Measurements from ENCODE around the gene SSH3.

DNA sequence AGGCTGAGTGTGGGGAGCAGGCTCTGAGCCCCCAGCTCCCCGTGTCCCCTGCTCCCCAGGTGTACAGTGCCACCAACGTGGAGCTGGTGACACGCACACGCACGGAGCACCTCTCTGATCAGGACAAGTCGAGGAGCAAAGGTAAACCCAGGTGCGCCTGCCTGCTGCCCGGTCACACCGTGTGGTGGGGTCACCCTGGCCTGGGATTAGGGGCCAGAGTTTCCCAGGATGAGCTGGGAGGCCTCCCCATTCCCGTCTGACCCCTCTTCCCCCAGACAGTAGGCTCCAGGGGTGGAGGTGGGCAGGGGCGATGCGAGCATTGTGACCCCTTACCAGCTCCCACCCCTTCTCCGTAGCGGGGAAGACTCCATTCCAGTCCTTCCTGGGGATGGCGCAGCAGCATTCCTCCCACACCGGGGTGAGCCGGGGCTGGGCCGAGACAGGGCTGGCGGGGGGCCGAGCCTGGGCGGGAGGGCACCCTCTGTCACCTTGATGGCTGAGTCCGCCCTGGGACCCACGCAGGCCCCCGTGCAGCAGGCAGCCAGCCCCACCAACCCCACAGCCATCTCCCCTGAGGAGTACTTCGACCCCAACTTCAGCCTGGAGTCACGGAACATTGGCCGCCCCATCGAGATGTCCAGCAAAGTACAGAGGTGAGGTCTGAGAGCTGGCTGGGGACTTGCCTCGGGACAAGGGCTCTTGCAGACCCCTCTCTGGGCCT, 3.7 kb upstream of the SSH3 start:
- TF ChIP-seq, protein P1, sequence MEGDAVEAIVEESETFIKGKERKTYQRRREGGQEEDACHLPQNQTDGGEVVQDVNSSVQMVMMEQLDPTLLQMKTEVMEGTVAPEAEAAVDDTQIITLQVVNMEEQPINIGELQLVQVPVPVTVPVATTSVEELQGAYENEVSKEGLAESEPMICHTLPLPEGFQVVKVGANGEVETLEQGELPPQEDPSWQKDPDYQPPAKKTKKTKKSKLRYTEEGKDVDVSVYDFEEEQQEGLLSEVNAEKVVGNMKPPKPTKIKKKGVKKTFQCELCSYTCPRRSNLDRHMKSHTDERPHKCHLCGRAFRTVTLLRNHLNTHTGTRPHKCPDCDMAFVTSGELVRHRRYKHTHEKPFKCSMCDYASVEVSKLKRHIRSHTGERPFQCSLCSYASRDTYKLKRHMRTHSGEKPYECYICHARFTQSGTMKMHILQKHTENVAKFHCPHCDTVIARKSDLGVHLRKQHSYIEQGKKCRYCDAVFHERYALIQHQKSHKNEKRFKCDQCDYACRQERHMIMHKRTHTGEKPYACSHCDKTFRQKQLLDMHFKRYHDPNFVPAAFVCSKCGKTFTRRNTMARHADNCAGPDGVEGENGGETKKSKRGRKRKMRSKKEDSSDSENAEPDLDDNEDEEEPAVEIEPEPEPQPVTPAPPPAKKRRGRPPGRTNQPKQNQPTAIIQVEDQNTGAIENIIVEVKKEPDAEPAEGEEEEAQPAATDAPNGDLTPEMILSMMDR (conservative IDR thresholded peaks at IDR 0.05; ENCODE audit: low read length), result no peak
- no peak for TF ChIP-seq EZH2phosphoT487 (IDR thresholded peaks at IDR 0.05; ENCODE audit: borderline replicate concordance, low read depth, low read length)

Measured in OCI-LY7 (cell line).